Coronary artery (tissue), 2 donors: ENCODE data around the gene PPP2R5A.

Experiments
- DNase-seq: peaks from one replicate; pipeline ENCODE4 v3.0.0-alpha.2; 2017; ENCODE audit warnings: low spot score
- H3K27ac ChIP-seq, 2 donors: fragments of 200-600 bp; sonication (generic); one replicate each; pipeline ENCODE4 v1.5.1; 2016 to 2019
- H3K4me3 ChIP-seq: fragments of 200-600 bp; sonication (generic); 2 replicates; pipeline ENCODE4 v1.5.1; 2016; ENCODE audit warnings: mild to moderate bottlenecking, moderate library complexity
- TF ChIP-seq, protein P1 (sequence below): fragments of 200-600 bp; sonication (generic); IDR thresholded peaks from one replicate; pipeline ENCODE4 v1.5.1; 2019; ENCODE audit warnings: antibody characterized with exemption

Gene PPP2R5A

DNA sequence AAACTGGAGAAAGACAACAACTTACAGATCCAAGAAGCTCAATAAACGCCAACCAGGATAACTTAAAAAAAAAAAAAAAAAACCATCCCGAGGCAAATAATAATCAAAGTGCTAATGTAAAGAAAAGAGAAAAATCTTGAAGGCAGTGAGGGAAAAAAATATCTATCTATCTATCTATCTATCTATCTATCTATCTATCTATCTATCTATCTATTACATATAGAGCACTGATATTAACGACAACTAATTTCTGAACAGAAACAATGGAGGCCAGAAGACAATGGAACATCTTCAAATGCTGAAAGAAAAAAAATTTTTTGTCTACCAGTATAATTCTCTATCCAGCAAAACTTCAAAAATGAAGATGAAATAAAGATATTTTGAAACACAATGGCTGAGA lies 111.4 kb downstream of the PPP2R5A start:
- no peak overlapping the region for H3K4me3 ChIP-seq
- DNase-seq, result no peak
- TF ChIP-seq, protein P1, sequence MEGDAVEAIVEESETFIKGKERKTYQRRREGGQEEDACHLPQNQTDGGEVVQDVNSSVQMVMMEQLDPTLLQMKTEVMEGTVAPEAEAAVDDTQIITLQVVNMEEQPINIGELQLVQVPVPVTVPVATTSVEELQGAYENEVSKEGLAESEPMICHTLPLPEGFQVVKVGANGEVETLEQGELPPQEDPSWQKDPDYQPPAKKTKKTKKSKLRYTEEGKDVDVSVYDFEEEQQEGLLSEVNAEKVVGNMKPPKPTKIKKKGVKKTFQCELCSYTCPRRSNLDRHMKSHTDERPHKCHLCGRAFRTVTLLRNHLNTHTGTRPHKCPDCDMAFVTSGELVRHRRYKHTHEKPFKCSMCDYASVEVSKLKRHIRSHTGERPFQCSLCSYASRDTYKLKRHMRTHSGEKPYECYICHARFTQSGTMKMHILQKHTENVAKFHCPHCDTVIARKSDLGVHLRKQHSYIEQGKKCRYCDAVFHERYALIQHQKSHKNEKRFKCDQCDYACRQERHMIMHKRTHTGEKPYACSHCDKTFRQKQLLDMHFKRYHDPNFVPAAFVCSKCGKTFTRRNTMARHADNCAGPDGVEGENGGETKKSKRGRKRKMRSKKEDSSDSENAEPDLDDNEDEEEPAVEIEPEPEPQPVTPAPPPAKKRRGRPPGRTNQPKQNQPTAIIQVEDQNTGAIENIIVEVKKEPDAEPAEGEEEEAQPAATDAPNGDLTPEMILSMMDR, result no peak

GRCh38 chr1:212397171-212397570 lies 112.0 kb downstream of the PPP2R5A start:
- no peak for DNase-seq
- TF ChIP-seq, protein P1, result no peak
- Histone ChIP-seq H3K4me3 (no peak overlapping the region), H3K27ac (no peak overlapping the region)

More for the DNA sequence above, 111.4 kb downstream of the PPP2R5A start:
- H3K27ac ChIP-seq, result no peak overlapping the region

- TF ChIP-seq, protein P1, result no peak
- H3K4me3 ChIP-seq, result no peak overlapping the region
- no peak overlapping the region for H3K27ac ChIP-seq
- DNase-seq, result no peak
Measured at GRCh38 chr1:212401042-212401441, 115.8 kb downstream of the PPP2R5A start.

GRCh38 chr1:212401838-212402582 lies 116.8 kb downstream of the PPP2R5A start:
- DNase-seq, result no peak
- H3K4me3 ChIP-seq, result no peak overlapping the region
- H3K27ac ChIP-seq, result no peak overlapping the region
- TF ChIP-seq, protein P1, result no peak

DNA sequence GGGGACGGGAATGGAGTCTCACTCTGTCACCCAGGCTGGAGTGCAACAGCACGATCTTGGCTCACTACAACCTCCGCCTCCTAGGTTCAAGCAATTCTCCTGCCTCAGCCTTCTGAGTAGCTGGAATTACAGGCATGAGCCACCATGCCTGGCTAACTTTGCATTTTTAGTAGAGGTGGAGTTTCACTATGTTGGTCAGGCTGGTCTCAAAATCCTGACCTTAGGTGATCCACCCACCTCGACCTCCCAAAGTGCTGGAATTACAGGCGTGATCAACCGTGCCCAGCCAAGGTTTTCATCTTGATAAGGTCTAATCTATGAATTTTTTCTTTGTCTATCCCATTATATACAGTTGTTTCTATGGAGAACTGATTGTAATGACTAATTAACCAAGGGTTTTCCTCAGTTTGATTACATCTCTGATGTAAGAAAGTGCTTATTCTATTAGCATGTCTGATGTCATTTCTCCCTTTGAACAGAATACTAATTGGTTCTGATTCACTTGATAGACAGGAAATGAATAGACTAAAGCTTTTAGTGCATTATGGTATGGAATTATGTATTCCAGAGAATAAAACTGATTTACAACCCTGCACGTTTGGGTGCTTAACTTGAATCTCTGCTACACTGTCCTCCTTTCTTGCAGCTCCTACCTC lies 117.6 kb downstream of the PPP2R5A start:
- TF ChIP-seq, protein P1, result no peak
- Histone ChIP-seq H3K27ac (no peak overlapping the region), H3K4me3 (no peak overlapping the region)
- DNase-seq, result no peak

DNA sequence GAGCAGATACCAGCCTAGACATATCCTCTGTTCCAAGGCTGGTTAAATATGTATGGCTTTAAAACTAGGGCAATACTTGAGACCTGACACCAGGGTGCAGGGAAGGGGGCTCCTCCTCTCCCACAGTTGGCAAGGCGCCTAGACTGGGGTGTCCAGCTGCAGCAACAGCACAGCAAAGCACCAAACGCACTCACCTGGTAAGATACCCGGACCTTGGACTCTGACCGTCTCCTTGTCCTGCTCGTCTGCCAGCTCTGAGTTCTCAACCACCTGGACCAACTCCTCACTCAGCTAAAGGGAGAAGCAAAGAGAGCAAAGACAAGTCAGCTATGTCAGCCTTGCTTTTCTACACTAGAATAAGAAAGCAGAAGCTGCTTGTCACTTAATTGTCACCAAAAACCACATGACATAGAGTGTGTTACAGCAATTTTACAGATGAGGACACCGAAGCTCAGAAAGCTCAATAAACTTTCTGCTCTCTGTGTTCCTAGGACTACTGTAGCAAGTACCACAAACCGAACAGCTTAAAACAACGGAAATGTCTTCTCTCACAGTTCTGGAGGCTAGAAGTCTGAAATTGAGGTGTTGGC lies 125.1 kb downstream of the PPP2R5A start:
- TF ChIP-seq, protein P1, result no peak
- no peak overlapping the region for H3K4me3 ChIP-seq
- H3K27ac ChIP-seq, result no peak overlapping the region
- DNase-seq, result no peak
